ENCODE measurements around the gene HP1BP3. TPM values are rescaled to one million over a fixed set of nuclear protein-coding genes. Genes with fewer than 3 reads are reported as not detected.

The HP1BP3 gene
- total RNA-seq, 1 experiment from 2014 or later = 125 TPM

GRCh38 chr1:20770314-20771087, 16.6 kb downstream of the HP1BP3 start:
- no peak for DNase-seq (ENCODE audit: low spot score)

DNA sequence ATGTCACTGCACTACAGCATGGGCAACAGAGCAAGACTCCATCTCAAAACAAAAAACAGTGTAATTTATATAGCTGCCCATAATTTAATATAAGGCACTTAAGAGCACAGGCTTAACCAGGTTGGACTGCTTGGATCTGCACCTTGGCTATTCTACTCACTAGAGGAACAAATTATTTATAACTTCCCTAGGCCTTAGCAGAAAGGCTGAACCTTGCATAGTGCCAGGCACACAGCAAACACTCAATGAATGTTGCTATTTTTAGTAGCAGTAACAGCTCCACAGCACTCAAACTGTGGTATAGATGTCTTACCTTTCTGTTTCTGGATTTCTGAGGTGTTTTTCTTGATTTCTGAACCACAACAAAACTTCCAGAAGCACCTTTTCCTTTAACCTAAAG, 19.8 kb downstream of the HP1BP3 start:
- DNase-seq (ENCODE audit: low spot score) = no peak

DNA sequence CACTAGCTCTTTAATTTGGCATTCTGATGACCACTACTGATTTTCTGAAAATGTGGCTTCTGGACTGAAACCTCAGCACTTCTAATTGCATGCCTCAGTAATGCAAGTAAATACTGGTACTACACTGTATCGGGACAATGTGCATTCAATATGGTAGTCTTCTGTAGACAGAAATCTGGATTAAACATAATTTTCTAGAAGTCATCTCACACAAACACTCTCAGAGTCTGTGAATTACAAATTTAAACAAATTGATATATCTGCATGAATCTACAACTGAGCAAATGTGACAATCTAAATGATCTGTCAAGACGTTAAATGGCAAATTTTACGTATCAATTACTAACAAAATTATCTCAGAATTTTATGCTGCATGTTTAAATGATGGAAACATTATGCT, 23.7 kb downstream of the HP1BP3 start:
- no peak for DNase-seq (ENCODE audit: low spot score)

- DNase-seq (ENCODE audit: low spot score) = no peak
Measured at GRCh38 chr1:20760322-20760721, 26.8 kb downstream of the HP1BP3 start.

- no peak for DNase-seq (ENCODE audit: low spot score)
Measured at GRCh38 chr1:20753589-20753988, 33.5 kb downstream of the HP1BP3 start.

- DNase-seq (ENCODE audit: low spot score) = no peak
Measured at GRCh38 chr1:20751462-20751990, 35.6 kb downstream of the HP1BP3 start.

DNA sequence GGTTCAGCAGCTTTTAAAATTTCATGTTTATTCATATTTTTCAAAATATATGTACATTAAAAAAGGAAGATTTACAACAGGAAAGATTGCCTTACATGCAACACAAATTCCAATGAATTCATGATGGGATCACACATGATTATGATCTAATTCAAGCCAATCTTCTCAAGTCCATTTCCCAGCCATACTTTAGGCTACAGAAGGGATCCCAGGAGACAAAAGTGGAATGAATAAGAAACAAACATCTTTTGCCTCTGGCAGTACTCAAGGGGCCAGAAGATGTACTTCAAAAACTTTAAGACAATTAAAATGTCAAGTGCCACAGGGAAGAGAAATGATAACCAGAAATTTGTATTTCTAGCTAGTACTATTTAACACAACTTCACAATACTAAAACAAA, 44.4 kb downstream of the HP1BP3 start:
- no peak for DNase-seq (ENCODE audit: low spot score)

GRCh38 chr1:20740781-20741180, 46.3 kb downstream of the HP1BP3 start:
- DNase-seq (ENCODE audit: low spot score) = no peak

DNA sequence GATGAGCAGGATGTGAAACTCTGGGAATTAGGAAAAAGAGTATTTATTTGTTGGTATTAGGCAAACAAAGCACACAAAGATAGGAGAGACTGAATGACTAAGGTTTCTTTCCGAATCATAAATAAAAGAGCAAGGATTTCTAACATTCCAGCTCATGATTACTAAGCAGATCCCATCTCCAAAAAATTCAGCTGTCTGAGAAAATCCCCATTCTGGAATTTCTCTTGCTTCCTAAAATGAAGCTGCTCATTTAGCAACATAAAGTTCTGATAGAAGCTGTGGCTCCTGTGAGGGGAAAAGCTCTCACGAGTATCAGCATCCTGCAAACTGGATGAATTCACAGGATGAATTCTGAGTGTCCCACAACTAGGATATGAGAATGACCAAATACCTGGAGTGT, 47.9 kb downstream of the HP1BP3 start:
- DNase-seq (ENCODE audit: low spot score) = peak; percentile 35

- DNase-seq (ENCODE audit: low spot score) = no peak
Measured at GRCh38 chr1:20735581-20736111, 51.5 kb downstream of the HP1BP3 start.

DNA sequence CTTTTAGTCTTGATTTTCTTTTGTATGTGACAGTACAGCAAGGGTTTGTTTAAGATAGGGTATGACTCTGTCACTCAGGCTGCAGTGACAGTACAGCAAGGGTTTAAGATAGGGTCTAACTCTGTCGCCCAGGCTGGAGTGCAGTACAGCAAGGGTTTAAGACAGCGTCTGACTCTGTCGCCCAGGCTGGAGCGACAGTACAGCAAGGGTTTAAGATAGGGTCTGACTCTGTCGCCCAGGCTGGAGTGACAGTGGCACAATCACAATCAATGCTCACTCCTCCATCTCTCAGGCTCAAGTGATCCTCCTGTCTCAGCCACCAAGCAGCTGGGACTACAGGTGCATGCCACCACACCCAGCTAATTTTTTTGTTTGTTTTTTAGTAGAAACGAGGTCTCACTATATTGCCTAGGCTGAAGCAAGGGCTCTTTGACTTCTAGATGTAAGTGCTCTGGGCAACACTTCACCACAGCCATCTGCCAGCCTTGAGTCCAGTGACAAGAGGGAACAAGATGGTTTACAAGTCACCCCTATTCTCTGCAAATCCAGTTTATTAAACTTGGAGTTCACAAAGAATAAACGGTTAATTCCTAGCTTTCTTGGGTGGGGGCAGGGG, 53.6 kb downstream of the HP1BP3 start:
- no peak for DNase-seq (ENCODE audit: low spot score)

GRCh38 chr1:20732588-20733359, 54.3 kb downstream of the HP1BP3 start, which contains the start of gene SH2D5:
TSS of gene SH2D5 (minus strand) at chr1:20732703. CDS start at chr1:20728044, 4,659 bp downstream.
- DNase-seq (ENCODE audit: low spot score) = peak; percentile 94

DNA sequence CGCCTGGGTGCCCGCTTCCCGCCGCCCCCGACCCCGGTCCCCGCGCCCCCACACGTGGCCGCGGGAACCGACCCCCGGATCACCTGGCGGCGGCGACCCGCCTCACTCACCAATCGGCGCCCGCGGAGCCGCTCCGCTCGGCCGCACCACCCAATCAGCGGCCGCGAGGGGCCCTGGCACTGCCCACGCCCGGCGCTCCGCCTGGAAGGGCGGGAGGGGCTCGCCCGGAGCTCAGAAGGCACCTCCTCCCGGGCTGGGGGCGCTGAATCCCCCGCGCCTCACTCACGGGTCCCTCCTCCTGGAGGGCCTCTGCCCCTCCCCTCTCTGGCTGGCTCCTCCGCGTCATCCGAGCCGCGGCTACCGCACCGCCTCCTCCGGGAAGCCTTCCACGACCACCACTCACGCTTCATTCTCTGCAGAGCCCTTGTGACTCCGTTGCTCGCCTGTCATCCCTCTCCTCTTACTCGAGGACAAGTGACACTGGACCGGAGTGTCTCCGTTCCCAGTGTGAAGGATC, 55.0 kb downstream of the HP1BP3 start:
- DNase-seq (ENCODE audit: low spot score) = peak; percentile 56

DNA sequence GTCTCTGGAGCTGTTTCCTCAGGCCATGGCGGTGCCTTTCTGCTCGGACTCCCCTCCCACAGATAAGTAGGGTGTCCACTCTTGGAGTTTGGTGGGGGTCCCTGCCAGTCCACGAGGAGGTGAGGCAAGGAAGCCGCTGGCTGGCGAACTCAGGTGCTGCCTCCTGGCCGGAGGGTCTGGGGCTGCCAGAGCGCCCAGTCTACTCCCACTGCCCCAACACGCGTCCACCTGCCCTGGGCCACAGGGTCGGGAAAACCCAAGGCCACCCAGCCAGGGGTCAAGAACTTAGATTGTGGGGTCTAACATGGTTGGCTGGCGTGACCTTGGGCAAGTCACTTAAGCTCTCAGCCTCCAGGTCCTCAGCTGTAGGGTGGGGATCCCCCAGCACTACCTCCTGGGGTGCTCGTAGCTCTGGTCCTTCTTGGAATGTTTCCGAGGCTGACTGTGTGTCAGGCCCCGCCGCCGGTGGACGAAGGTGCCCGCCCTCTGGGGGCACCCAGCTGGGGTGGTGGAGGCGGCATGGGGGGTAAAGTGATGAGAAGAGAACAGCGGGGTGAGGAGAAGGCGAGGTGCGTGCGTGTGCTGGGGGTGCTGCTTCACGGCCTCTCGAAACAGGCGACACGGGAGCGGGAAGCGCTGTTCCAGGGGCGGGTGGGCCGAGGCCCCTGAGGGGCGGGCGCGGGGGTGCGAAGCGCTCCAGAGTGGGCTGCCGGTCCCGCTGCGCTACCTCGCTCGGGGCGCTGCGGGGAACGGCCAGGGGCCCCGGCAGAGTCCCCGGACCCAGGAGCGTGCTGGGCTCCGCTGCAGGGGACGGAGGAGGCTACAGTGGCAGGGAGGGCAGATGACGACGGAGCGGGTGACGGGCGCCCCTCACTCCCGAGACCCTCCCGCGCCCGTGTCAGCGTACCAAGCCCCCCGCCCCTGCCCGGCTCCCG, 55.8 kb downstream of the HP1BP3 start:
- no peak for DNase-seq (ENCODE audit: low spot score)

GRCh38 chr1:20730690-20731056, 56.4 kb downstream of the HP1BP3 start:
- no peak for DNase-seq (ENCODE audit: low spot score)

DNA sequence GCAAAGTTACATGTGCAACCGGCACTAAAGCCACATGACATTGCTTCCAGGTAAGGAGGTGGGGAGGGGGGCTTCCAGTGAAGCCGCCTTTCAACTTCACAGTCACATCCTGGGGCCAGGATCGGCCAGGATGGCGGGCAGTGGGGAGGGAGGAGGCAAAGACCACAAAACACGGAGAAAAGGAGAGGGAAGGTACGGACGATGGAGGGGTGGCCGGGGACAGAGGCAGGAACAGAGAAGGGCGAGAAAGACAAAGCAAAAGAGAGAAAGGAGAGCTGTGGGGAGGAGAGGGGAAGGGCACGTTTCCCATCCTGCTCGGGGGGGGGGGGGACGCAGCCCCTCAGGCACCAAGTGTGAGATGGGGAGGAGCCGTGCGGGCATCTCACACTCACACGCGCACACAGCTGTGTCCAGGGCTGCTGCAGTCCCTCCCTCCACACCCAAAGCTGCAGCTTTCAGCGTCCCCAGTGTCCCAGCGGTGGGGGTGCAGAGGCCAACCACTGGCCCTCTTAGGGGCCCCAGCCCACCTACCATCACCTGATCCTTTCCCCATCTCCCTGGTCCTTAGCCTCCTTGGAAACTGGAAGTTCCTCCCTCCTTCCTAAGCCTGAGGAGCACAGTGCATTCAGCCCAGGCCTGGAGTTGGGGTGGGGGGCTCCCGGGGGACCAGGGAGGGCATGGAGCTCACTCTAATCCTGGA, 57.0 kb downstream of the HP1BP3 start:
- no peak for DNase-seq (ENCODE audit: low spot score)

DNA sequence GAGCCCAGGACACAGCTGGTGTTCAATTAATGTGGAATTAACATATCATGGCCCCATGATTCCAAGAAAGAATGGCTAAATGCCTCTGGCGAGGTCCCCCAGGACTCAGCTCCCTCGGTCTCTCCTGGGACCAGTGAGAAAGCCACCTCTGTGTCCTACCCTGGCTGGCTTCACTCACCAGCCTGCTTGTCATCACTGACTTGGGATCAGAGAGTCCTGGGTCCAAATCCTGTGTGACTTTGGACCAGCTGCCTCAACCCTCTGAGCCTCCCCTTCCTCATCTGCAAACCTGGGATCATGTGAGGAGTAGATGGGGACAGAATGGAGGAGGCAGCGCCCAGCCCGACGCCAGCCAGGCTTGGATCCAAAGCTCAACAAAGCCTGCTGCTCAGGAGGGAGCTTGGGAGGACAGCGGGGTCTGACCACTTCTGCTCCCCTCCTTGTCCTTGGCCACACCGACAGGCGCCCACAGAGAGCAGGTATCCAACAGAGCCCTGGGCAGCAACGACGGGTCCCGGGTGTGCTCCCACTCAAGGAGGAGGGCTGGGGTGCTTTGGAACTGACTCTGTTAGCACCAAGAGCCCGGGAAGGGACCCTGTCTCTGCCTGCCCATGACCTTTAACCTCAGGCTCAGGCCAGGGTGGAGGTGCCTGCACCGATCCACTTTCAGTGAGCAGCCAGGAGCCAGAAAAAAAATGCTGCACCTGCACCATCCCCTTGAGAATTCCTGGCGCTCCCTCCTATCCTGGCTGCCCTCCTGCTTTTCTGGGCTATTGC, 57.8 kb downstream of the HP1BP3 start:
- DNase-seq (ENCODE audit: low spot score) = no peak

- DNase-seq (ENCODE audit: low spot score) = no peak
Measured at GRCh38 chr1:20728371-20729154, 58.5 kb downstream of the HP1BP3 start.

All from A172 (cell line).